BE2C (cell line): ENCODE measurements around the gene UNK.
"Not testable (repeated sequence)": the region's sequence is repeated elsewhere in the genome, so short reads cannot be mapped to it uniquely, and the experiment has no call there.

ENCODE experiments used
- DNase-seq: peaks from one replicate; pipeline ENCODE4 v3.0.0-alpha.2; 2020
- H3K27me3 ChIP-seq: fragments of 250-450 bp; sonication (Bioruptor Pico); 2 replicates; pipeline ENCODE4 v1.5.1; 2020; ENCODE audit warnings: mild to moderate bottlenecking
- H3K36me3 ChIP-seq: fragments of 250-450 bp; sonication (Bioruptor Pico); 2 replicates; pipeline ENCODE4 v1.5.1; 2020; ENCODE audit warnings: mild to moderate bottlenecking
- H3K4me1 ChIP-seq: fragments of 250-450 bp; sonication (Bioruptor Pico); 2 replicates; pipeline ENCODE4 v1.5.1; 2020
- H3K4me3 ChIP-seq: 2 replicates; pipeline ENCODE4 v1.5.1; 2011; ENCODE audit warnings: low read depth, low read length
- H3K9me3 ChIP-seq: fragments of 250-450 bp; sonication (Bioruptor Pico); 2 replicates; pipeline ENCODE4 v1.5.1; 2020
- CTCF ChIP-seq: IDR thresholded peaks from 2 replicates; pipeline ENCODE4 v1.5.1; 2012; ENCODE audit warnings: mild to moderate bottlenecking, low read depth, low read length

Gene UNK

GRCh38 chr17:75757086-75757681, 27.4 kb upstream of the UNK start:
- Histone ChIP-seq H3K4me1 (no peaks in the 10 kb centered on the region; the same call in 1 of the 2 replicates), H3K9me3 (no peaks in the 10 kb centered on the region), H3K4me3 (no peak overlapping the region), H3K36me3 (no peaks in the 10 kb centered on the region), H3K27me3 (no peaks in the 10 kb centered on the region)
- no peak for DNase-seq
- TF ChIP-seq CTCF, result no peak

DNA sequence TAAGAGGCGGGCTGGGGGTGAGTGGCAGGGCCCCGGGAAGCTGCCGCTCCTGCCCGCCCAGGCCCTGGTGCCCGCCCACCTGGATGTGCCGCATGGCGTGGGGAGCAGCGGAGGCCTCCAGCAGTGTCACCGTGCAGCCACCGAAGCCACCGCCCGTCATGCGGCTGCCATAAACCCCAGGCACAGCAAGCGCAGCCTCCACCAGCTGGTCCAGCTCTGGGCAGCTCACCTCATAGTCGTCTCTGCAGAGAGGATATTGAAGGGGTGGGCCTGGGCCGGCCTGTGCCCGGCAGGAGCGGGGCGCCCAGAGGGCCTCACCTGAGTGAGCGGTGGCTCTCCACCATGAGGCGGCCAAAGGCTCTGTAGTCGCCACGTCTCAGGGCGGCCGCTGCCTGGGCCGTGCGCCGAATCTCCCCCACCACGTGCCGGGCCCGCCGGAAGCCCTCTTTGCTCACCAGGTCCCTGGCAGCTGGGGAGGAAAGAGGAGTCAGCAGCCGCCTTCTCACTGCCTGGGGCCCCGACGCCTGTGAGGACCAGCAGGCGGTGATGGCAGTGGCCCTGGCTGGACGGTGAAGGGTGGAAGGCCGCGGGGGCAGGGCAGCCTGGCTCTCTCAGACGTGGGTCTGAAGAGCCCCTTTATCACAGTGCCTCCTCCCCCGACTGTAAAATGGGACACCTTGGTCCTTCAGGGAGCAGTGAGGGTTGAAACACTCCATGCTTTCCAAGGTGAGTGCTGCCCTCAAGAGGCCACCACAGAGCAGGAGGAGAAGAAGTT, 26.3 kb upstream of the UNK start:
- H3K9me3 ChIP-seq, result no peaks in the 10 kb centered on the region
- no peak for DNase-seq
- H3K36me3 ChIP-seq, result no peaks in the 10 kb centered on the region
- no peaks in the 10 kb centered on the region for H3K27me3 ChIP-seq
- peak; percentile 38 for TF ChIP-seq CTCF
- H3K4me1 ChIP-seq, result no peaks in the 10 kb centered on the region; the same call in 1 of the 2 replicates
- no peak overlapping the region for H3K4me3 ChIP-seq

DNA sequence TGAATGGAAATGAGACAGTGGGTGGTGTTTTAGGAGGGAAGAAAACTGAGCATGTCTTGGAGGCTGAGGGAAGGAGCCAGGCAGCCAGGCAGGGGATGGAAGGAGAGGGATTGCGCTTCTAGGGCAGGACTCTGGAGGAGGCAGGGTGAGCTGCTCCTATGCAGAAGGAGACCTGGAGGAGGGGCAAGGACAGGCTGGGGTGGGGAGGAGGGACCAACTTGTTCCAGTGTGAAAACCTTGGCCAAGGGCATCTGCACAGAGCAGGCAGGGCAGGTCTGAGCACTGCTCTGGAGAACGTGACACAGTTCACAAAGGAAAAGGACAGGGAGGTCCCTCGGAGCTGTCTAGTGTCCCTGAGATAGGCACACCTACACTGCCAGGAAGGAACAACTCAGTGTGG, 25.1 kb upstream of the UNK start:
- H3K27me3 ChIP-seq, result no peaks in the 10 kb centered on the region
- no peaks in the 10 kb centered on the region for H3K36me3 ChIP-seq
- no peak for TF ChIP-seq CTCF
- no peaks in the 10 kb centered on the region for H3K9me3 ChIP-seq
- no peaks in the 10 kb centered on the region; the same call in 1 of the 2 replicates for H3K4me1 ChIP-seq
- DNase-seq, result no peak
- no peak overlapping the region for H3K4me3 ChIP-seq

DNA sequence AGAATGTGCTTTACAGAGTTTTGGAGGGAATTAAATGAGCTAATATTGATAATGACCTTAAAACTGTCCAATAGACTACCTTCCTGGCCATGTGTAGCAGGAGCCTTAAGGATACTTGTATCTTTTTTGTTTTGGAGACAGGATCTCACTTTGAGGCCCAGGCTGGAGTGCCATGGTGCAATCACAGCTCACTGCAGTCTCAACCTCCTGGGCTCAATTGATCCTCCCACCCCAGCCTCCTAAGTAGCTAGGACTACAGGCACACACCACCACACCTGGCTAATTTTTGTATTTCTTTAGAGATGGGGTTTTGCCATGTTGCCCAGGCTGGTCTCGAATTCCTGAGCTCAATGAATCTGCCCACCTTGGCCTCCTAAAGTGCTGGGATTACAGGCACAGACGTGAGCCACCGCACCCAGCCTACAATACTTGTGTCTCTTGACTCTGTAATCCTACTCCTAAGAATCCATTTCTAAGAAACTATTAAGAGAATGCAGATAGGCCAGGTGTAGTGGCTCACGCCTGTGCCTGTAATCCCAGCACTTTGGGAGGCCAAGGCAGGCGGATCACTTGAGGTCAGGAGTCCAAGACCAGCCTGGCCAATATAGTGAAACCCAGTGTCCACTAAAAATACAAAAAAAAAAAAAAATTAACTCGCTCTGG, 24.5 kb upstream of the UNK start:
- DNase-seq, H3K36me3 ChIP-seq, H3K9me3 ChIP-seq, H3K4me1 ChIP-seq, H3K4me3 ChIP-seq, H3K27me3 ChIP-seq: not testable (repeated sequence)

GRCh38 chr17:75762513-75763268, 21.9 kb upstream of the UNK start:
- no peaks in the 10 kb centered on the region for H3K9me3 ChIP-seq

More at GRCh38 chr17:75762513-75763268, 21.9 kb upstream of the UNK start:
- H3K27me3 ChIP-seq, result no peaks in the 10 kb centered on the region
- no peak for DNase-seq
- no peak for TF ChIP-seq CTCF
- peaks cover 3% of the 10 kb centered on the region; the same call in 1 of the 2 replicates for H3K4me1 ChIP-seq
- H3K36me3 ChIP-seq, result no peaks in the 10 kb centered on the region
- H3K4me3 ChIP-seq, result no peak overlapping the region
